IMR-90 (cell line): ENCODE measurements around the gene IARS2. TPM values are rescaled to one million over a fixed set of nuclear protein-coding genes. Genes with fewer than 3 reads are reported as not detected.

ENCODE experiments used
- CTCF ChIP-seq: conservative IDR thresholded peaks from 2 replicates; pipeline ENCODE4 v1.5.1; 2012; ENCODE audit warnings: mild to moderate bottlenecking, low read depth, low read length, improper control_type of control experiment
- polyA plus RNA-seq, 3 experiments: library from polyadenylated mRNA; depleted of rRNA; stranded (reverse); fragments of >200 nt; gene quantifications; 2 replicates each; pipeline ENCODE4 v1.2.3, GENCODE V29; 2012; ENCODE audit warnings: low replicate concordance in 1 of 3
- total RNA-seq: library from RNA; depleted of rRNA; stranded (reverse); fragments of >200 nt; gene quantifications from 2 replicates; pipeline ENCODE4 v1.2.3, GENCODE V29; 2012

The IARS2 gene
- total and polyA plus RNA-seq, 2 of the 4 experiments (the other 2 are of a cell fraction), result 34.8 to 77.4 TPM

- TF ChIP-seq CTCF, result no peak
Observed at GRCh38 chr1:220044678-220045355, 49.1 kb upstream of the IARS2 start (continued).
